GM12878 (cell line): ENCODE data around the gene CTNNA3. TPM values are rescaled to one million over a fixed set of nuclear protein-coding genes. Genes with fewer than 3 reads are reported as not detected.

ENCODE experiments used
- ATAC-seq: fragments of 200-7000 bp; cut with Tn5 transposase; 3 replicates; pipeline ENCODE4 v1.9.1; 2020; ENCODE audit warnings: mild to moderate bottlenecking, moderate library complexity
- BruUV-seq: library from RNA; stranded (reverse); fragments of 400-500 nt; replicated peaks from 2 replicates; lab custom pipeline; 2021; lab: Mats Ljungman, UMichigan
- CTCF ChIA-PET: fragments of 300-600 bp; sonication (Branson Sonifier 250); formaldehyde crosslinking; extraction: SDS; loops from one replicate; lab custom pipeline; 2021; ENCODE audit warnings: inconsistent platforms; lab: Yijun Ruan, JAX
- POLR2A ChIA-PET: fragments of 350-600 bp; formaldehyde crosslinking; extraction: SDS; loops from one replicate; lab custom pipeline; 2021; ENCODE audit warnings: inconsistent platforms; lab: Charles Lee
- RAD21 ChIA-PET: fragments of 300-600 bp; sonication (Branson Sonifier 250); formaldehyde crosslinking; loops from one replicate; lab custom pipeline; 2023; ENCODE audit warnings: antibody characterized with exemption; ENCODE audit not compliant: unreplicated experiment; lab: Charles Lee
- SMC1A ChIA-PET: fragments of 300-600 bp; sonication (Branson Sonifier 250); formaldehyde crosslinking; loops from one replicate; lab custom pipeline; 2023; ENCODE audit not compliant: unreplicated experiment, uncharacterized antibody; lab: Charles Lee
- DNase-seq: peaks from one replicate; pipeline ENCODE4 v3.0.0-alpha.2; 2011; ENCODE audit warnings: low read depth, low spot score
- FAIRE-seq: peaks from 3 replicates; lab custom pipeline; 2011; peaks lifted over from hg19 to GRCh38; lab: Jason Lieb, UNC
- H2AFZ ChIP-seq: 2 replicates; pipeline ENCODE4 v1.6.0; 2011; ENCODE audit warnings: low read depth, low read length, control low read depth; ENCODE audit not compliant: control insufficient read depth
- H3K27ac ChIP-seq: 2 replicates; pipeline ENCODE4 v1.5.1; 2011; ENCODE audit warnings: control low read depth; ENCODE audit not compliant: control insufficient read depth, insufficient read depth
- H3K27me3 ChIP-seq, 2 experiments: replicated peaks in 1 of 2; 2 replicates each; pipeline versions ENCODE4 v1.6.0 to v1.6.1; 2011; ENCODE audit warnings: low read length in 1 of 2; ENCODE audit not compliant: control insufficient read depth in 2 of 2, insufficient read depth in 2 of 2
- H3K36me3 ChIP-seq, 2 experiments: 2 replicates each; pipeline ENCODE4 v1.5.1; 2011; ENCODE audit warnings: low read length in 1 of 2; ENCODE audit not compliant: control insufficient read depth in 2 of 2, insufficient read depth in 2 of 2
- H3K4me1 ChIP-seq: 2 replicates; pipeline ENCODE4 v1.6.1; 2011; ENCODE audit warnings: mild to moderate bottlenecking, low read length, moderate library complexity, mixed read lengths; ENCODE audit not compliant: control insufficient read depth, insufficient read depth
- H3K4me2 ChIP-seq: 2 replicates; pipeline ENCODE4 v1.6.0; 2011; ENCODE audit warnings: control low read depth; ENCODE audit not compliant: control insufficient read depth, insufficient read depth
- H3K4me3 ChIP-seq: fragments of 200-600 bp; sonication (generic); 2 replicates; pipeline ENCODE4 v1.5.1; 2016
- H3K79me2 ChIP-seq: 2 replicates; pipeline ENCODE4 v1.6.0; 2011; ENCODE audit warnings: low read length; ENCODE audit not compliant: control insufficient read depth, insufficient read depth
- H3K9ac ChIP-seq: 2 replicates; pipeline ENCODE4 v1.8.0; 2011; ENCODE audit warnings: low read length, control low read depth, mixed read lengths; ENCODE audit not compliant: control insufficient read depth, insufficient read depth
- H3K9me3 ChIP-seq: replicated peaks from 3 replicates; pipeline ENCODE4 v1.5.1; 2011; ENCODE audit warnings: mild to moderate bottlenecking, low read length; ENCODE audit not compliant: control insufficient read depth, insufficient read depth
- H4K20me1 ChIP-seq: 2 replicates; pipeline ENCODE4 v1.6.0; 2011; ENCODE audit not compliant: control insufficient read depth, insufficient read depth
- ATF3 ChIP-seq: IDR thresholded peaks from 2 replicates; pipeline ENCODE4 v1.6.1; 2011; ENCODE audit warnings: low read depth, mild to moderate bottlenecking, low read length, moderate library complexity, borderline replicate concordance; ENCODE audit errors: extremely low read depth
- BACH1 ChIP-seq: fragments of 450-650 bp; IDR thresholded peaks from 2 replicates; pipeline ENCODE4 v1.6.1; 2017; ENCODE audit warnings: mild to moderate bottlenecking, borderline replicate concordance
- CBFB ChIP-seq: IDR thresholded peaks from 2 replicates; pipeline ENCODE4 v1.6.1; 2016; ENCODE audit warnings: antibody characterized with exemption, low read depth
- DPF2 ChIP-seq: fragments of 450-650 bp; IDR thresholded peaks from 2 replicates; pipeline ENCODE4 v1.6.1; 2017; ENCODE audit warnings: mild to moderate bottlenecking
- E4F1 ChIP-seq: fragments of 450-650 bp; IDR thresholded peaks from 2 replicates; pipeline ENCODE4 v1.6.1; 2018; ENCODE audit warnings: borderline replicate concordance, mild to moderate bottlenecking; ENCODE audit not compliant: partially characterized antibody
- EP300 ChIP-seq, 2 experiments: fragments of 150-350 bp in 1 of 2; IDR thresholded peaks; 2 replicates each; pipeline ENCODE4 v1.6.1; 2011 to 2012; ENCODE audit warnings: low read depth in 2 of 2, low read length in 2 of 2, borderline replicate concordance in 1 of 2, improper control_type of control experiment in 1 of 2, inconsistent platforms in 1 of 2; ENCODE audit not compliant: control insufficient read depth in 1 of 2
- FOXM1 ChIP-seq: IDR thresholded peaks from 2 replicates; pipeline ENCODE4 v1.6.1; 2012; ENCODE audit warnings: low read depth, mild to moderate bottlenecking, inconsistent platforms, low read length, moderate library complexity
- JUND ChIP-seq: IDR thresholded peaks from 2 replicates; pipeline ENCODE4 v1.6.1; 2012; ENCODE audit warnings: low read depth, mild to moderate bottlenecking, low read length, improper control_type of control experiment, moderate library complexity
- MTA2 ChIP-seq: fragments of 450-650 bp; IDR thresholded peaks from 2 replicates; pipeline ENCODE4 v1.6.1; 2016; ENCODE audit warnings: low read depth, mild to moderate bottlenecking, moderate library complexity
- NFXL1 ChIP-seq: fragments of 450-650 bp; IDR thresholded peaks from 2 replicates; pipeline ENCODE4 v1.6.1; 2017; ENCODE audit warnings: antibody characterized with exemption, mild to moderate bottlenecking, borderline replicate concordance
- NR2C1 ChIP-seq: fragments of 450-650 bp; IDR thresholded peaks from 2 replicates; pipeline ENCODE4 v1.6.1; 2017; ENCODE audit warnings: antibody characterized with exemption, mild to moderate bottlenecking, moderate library complexity
- PAX8 ChIP-seq: fragments of 450-650 bp; IDR thresholded peaks from 2 replicates; pipeline ENCODE4 v1.6.1; 2017; ENCODE audit warnings: mild to moderate bottlenecking, moderate library complexity
- PKNOX1 ChIP-seq: fragments of 450-650 bp; IDR thresholded peaks from 2 replicates; pipeline ENCODE4 v1.6.1; 2016; ENCODE audit warnings: mild to moderate bottlenecking
- RBBP5 ChIP-seq: fragments of 200-600 bp; sonication (generic); conservative IDR thresholded peaks from 2 replicates; pipeline ENCODE4 v1.6.1; 2016
- SIN3A ChIP-seq: IDR thresholded peaks from 2 replicates; pipeline ENCODE4 v1.6.1; 2012; ENCODE audit warnings: low read depth, low read length, improper control_type of control experiment
- SMARCA5 ChIP-seq: fragments of 450-650 bp; IDR thresholded peaks from 2 replicates; pipeline ENCODE4 v1.6.1; 2017; ENCODE audit warnings: mild to moderate bottlenecking
- ZNF592 ChIP-seq: fragments of 450-650 bp; IDR thresholded peaks from 2 replicates; pipeline ENCODE4 v1.6.1; 2017; ENCODE audit warnings: mild to moderate bottlenecking, moderate library complexity
- WGBS: methylation state at CpG from one replicate; pipeline ENCODE4 v1.1.6; 2016; ENCODE audit warnings: low lambda C conversion rate; ENCODE audit not compliant: insufficient replicate concordance, insufficient coverage; ENCODE audit errors: missing lambda C conversion rate; 5-methylcytosine and 5-hydroxymethylcytosine counted together
- in situ Hi-C: fragments of 300-500 bp; cut with MboI; formaldehyde crosslinking; loops from 9 replicates; pipeline ENCODE4 v1.14.3; 2018; ENCODE audit warnings: mixed read lengths
- intact Hi-C: fragments of 100-400 bp; cut with micrococcal nuclease; formaldehyde crosslinking; loops from one replicate; pipeline ENCODE4 v1.14.2; 2022; ENCODE audit not compliant: unreplicated experiment
- polyA plus RNA-seq, 11 experiments: library from polyadenylated mRNA; depleted of rRNA in 4 of 11; unstranded in 6 of 11; stranded (reverse) in 5 of 11; fragments of >200 nt; fragmentation: Nextera tagmentation in 4 of 11; fragmentation: Illumina TruSeq in 1 of 11; extraction: Ambion mirVana in 4 of 11; extraction: Trizol in 1 of 11; gene quantifications; 1 replicate in 1 of 11; 2 replicates in 10 of 11; pipeline versions ENCODE4 v1.2.1 to v1.2.3, GENCODE V29; 2011 to 2016; ENCODE audit warnings: inconsistent platforms in 2 of 11, missing spikeins in 2 of 11, low read depth in 1 of 11
- total RNA-seq, 4 experiments: library from RNA; depleted of rRNA in 3 of 4; stranded (reverse); fragments of >200 nt in 3 of 4; fragmentation: Illumina TruSeq in 1 of 4; extraction: Trizol in 1 of 4; gene quantifications; 2 replicates each; pipeline versions ENCODE4 v1.2.1 to v1.2.3, GENCODE V29; 2013 to 2021

CTNNA3 gene
- total and polyA plus RNA-seq, 10 of the 15 experiments (the other 5 are each of a cell fraction or from before 2014, with no cell fraction given): under 0.01 to 4.5 (median 0.22) TPM; not detected in 2

GRCh38 chr10:67268146-67268545, 427.8 kb downstream of the CTNNA3 start:
- Histone ChIP-seq H3K9me3 (no peaks in the 10 kb centered on the region), H3K9ac (no peak overlapping the region), H4K20me1 (no peaks in the 10 kb centered on the region), H3K27me3 (no peaks in the 10 kb centered on the region; a peak in 1 of 4 replicates), H3K27ac (no peak overlapping the region), H2AFZ (no peak overlapping the region), H3K4me3 (no peak overlapping the region), H3K36me3 (no peaks in the 10 kb centered on the region), H3K4me2 (no peak overlapping the region), H3K79me2 (no peaks in the 10 kb centered on the region), H3K4me1 (no peaks in the 10 kb centered on the region)
- no peak for TF ChIP-seq ATF3
- TF ChIP-seq SMARCA5: no peak
- no peak for TF ChIP-seq NFXL1
- TF ChIP-seq MTA2: no peak
- no peak for TF ChIP-seq DPF2
- TF ChIP-seq SIN3A: no peak
- no peak for TF ChIP-seq E4F1
- no peak for TF ChIP-seq RBBP5
- no peak for TF ChIP-seq ZNF592
- TF ChIP-seq EP300 (IDR thresholded peaks at IDR 0.05; ENCODE audit: borderline replicate concordance in 1 of 2, control insufficient read depth in 1 of 2, low read depth in 2 of 2, low read length in 2 of 2): no peak
- TF ChIP-seq BACH1: no peak
- no peak for TF ChIP-seq PKNOX1
- TF ChIP-seq JUND: no peak
- no peak for TF ChIP-seq NR2C1
- no peak for TF ChIP-seq PAX8
- TF ChIP-seq FOXM1: no peak
- TF ChIP-seq CBFB: no peak
- FAIRE-seq: no peak
- ChIA-PET SMC1A (interaction anchor here (1.7 to 1.8 kb wide), 2 partner anchors 12 to 18 kb away, joined by 4 to 6 read pairs; no protein-coding TSS in a partner anchor), POLR2A (no interaction called here), CTCF (no interaction called here), RAD21 (no interaction called here)
- no peak for ATAC-seq
- intact Hi-C loops: no loop called here
- 72% methylated on average over 5 of the region's 5 CpGs for WGBS
- in situ Hi-C loops: no loop called here
- BruUV-seq: no TSS peak
- DNase-seq: no peak
